Renal cortical epithelial cell (primary cell): ENCODE results near the gene LRRC8D. TPM values are rescaled to one million over a fixed set of nuclear protein-coding genes. Genes with fewer than 3 reads are reported as not detected.

Experiments used
- total RNA-seq: library from RNA; depleted of rRNA; stranded (reverse); fragments of >200 nt; gene quantifications from 2 replicates; pipeline ENCODE4 v1.2.3, GENCODE V29; 2014

The LRRC8D gene
- total RNA-seq, 1 donor from 2014 or later: 43.8 TPM

Other genes with a start within 250 kb of the LRRC8D start
- gene LRRC8C, start 187.9 kb upstream of the LRRC8D start, total RNA-seq: 2.6 and 5.7 TPM in 2 replicates
- 4.0 and 20.5 TPM in 2 replicates for gene ZNF326, start 174.1 kb downstream of the LRRC8D start, total RNA-seq